ENCODE measurements around the gene ITPRID1.

The ITPRID1 gene

GRCh38 chr7:31492086-31492485, 21.8 kb upstream of the ITPRID1 start:
- no peak for TF ChIP-seq CTCF (IDR thresholded peaks at IDR 0.05; ENCODE audit: extremely low read depth, missing control alignments)
- DNase-seq (ENCODE audit: low spot score) = no peak

DNA sequence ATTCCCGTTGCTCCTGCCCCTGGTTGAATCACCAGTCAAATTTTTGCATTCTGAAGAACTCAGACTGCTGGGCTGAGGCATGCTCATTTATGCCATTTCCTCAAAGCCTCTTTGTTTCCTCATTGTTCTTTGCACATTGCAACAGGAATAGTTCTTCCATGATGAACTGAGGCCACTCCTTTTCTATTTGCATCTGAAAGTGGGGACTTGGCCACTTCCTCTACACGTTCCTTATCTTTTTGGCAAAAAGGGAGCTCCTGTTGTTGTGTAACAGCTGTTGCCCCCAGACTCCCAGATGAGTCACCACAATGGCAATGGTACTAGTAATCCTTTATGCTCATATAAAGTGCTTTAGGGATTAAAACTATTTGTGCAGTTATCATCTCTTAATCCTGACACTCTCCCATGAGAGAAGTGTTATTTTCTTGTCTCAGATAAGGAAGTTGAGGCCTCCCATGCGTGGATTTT, 20.1 kb upstream of the ITPRID1 start:
- no peak for TF ChIP-seq CTCF (IDR thresholded peaks at IDR 0.05; ENCODE audit: extremely low read depth, missing control alignments)
- no peak for DNase-seq (ENCODE audit: low spot score)

GRCh38 chr7:31494421-31494820, 19.5 kb upstream of the ITPRID1 start:
- no peak for TF ChIP-seq CTCF (IDR thresholded peaks at IDR 0.05; ENCODE audit: extremely low read depth, missing control alignments)
- no peak for DNase-seq (ENCODE audit: low spot score)

DNA sequence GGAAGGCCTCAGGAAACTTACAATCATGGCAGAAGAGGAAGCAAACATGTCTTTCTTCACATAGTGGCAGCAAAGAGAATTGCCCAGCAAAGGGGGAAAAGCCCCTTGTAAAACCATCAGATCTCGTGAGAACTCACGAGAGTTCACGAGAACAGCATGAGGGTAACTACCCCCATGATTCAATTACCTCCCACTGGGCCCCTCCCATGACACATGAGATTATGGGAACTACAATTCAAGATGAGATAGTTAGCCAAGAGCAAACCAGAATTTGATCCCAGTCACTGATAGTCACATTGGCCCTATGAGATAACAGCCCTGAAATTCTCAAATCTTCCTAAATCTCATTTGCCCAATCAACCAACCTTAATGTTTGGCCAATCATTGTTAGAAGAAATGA, 18.2 kb upstream of the ITPRID1 start:
- no peak for TF ChIP-seq CTCF (IDR thresholded peaks at IDR 0.05; ENCODE audit: extremely low read depth, missing control alignments)
- DNase-seq (ENCODE audit: low spot score) = no peak

- no peak for DNase-seq (ENCODE audit: low spot score)
- TF ChIP-seq CTCF (IDR thresholded peaks at IDR 0.05; ENCODE audit: extremely low read depth, missing control alignments) = no peak
These were observed 16.4 kb upstream of the ITPRID1 start for GRCh38 chr7:31497516-31497915.

DNA sequence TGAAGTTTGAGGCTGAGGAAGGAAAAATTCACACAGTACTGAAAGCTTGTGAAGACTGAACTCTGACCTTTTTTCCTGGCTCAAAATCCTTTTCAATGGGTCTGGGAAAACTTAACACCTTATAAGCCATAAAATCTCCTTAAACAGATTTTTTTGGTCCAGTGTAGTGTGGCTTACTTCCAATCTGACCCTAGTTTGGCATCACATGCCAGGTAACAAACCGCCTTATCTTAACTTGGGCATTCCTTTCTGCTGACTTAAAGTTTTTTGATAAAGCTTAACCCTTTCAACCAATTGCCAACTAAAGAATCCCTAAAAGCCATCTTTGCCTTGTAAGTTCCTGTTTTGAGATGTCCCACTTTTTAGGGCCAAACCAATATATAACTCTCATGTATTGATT, 13.2 kb upstream of the ITPRID1 start:
- TF ChIP-seq CTCF (IDR thresholded peaks at IDR 0.05; ENCODE audit: extremely low read depth, missing control alignments) = no peak
- DNase-seq (ENCODE audit: low spot score) = no peak

DNA sequence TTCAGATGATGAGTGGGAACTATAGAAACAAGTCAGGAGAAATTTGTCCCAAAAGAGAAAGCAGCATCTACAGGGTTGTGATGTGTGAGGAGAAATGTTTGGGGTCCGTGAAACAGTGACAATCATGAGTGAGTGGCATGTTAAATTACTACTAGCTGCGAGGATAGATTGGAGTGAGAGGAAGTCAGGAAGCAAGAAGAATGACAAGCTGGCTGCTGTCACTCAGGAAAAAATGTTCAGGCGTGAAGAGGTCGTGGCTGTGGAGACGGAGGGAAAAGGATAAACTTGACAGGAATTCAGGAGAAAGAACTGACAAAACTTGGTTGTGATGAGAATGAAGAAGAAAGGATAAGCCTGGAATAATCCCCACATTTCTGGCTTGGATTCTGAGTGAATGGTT, 5.1 kb upstream of the ITPRID1 start:
- no peak for DNase-seq (ENCODE audit: low spot score)
- TF ChIP-seq CTCF (IDR thresholded peaks at IDR 0.05; ENCODE audit: extremely low read depth, missing control alignments) = no peak
